SHP77 (cell line): ENCODE measurements around the gene PDIA3.
"Not testable (repeated sequence)": the region's sequence is repeated elsewhere in the genome, so short reads cannot be mapped to it uniquely, and the experiment has no call there.

Source experiments
- DNase-seq, 2 experiments: peaks; one replicate each; lab custom pipeline; 2025; lab: John Stamatoyannopoulos, UW

The PDIA3 gene

GRCh38 chr15:43776718-43777266, 30.6 kb downstream of the PDIA3 start, which contains the start of gene ELL3:
Gene ELL3, minus strand, starts transcription at chr15:43776966. Its CDS starts 65 bp downstream, at chr15:43776901.
- DNase-seq, result peak; percentile 54 to 83

GRCh38 chr15:43777267-43777914, 31.2 kb downstream of the PDIA3 start:
- peak; percentile 82 to 86 for DNase-seq

GRCh38 chr15:43779016-43779415, 32.8 kb downstream of the PDIA3 start:
- DNase-seq, result no peak

GRCh38 chr15:43789409-43789808, 43.2 kb downstream of the PDIA3 start:
- no peak for DNase-seq

GRCh38 chr15:43791993-43792760, 45.9 kb downstream of the PDIA3 start, which contains the start of gene SERF2:
Gene SERF2, plus strand, starts transcription at chr15:43792320. Its CDS starts 57 bp downstream, at chr15:43792377.
- DNase-seq, result peak; percentile 98

GRCh38 chr15:43792761-43793476, 46.7 kb downstream of the PDIA3 start:
- no peak for DNase-seq

GRCh38 chr15:43793647-43794046, 47.4 kb downstream of the PDIA3 start:
- DNase-seq, result no peak

GRCh38 chr15:43794269-43795037, 48.2 kb downstream of the PDIA3 start:
- DNase-seq, result no peak

- no peak for DNase-seq
Observed at GRCh38 chr15:43795197-43795596, 49.0 kb downstream of the PDIA3 start.

GRCh38 chr15:43795997-43796396, 49.8 kb downstream of the PDIA3 start:
- DNase-seq, result no peak

- DNase-seq, result no peak
Observed at GRCh38 chr15:43796566-43796965, 50.3 kb downstream of the PDIA3 start.

- peak; percentile 71 to 73 for DNase-seq
Observed at GRCh38 chr15:43799209-43799944, 53.1 kb downstream of the PDIA3 start.

GRCh38 chr15:43799945-43800285, 53.7 kb downstream of the PDIA3 start, which contains the start of gene SERINC4:
Gene SERINC4, minus strand, starts transcription at chr15:43800220. Its CDS starts 234 bp downstream, at chr15:43799986.
- DNase-seq, result no peak

- peak; percentile 79 to 85 for DNase-seq
Observed at GRCh38 chr15:43800286-43801141, 54.3 kb downstream of the PDIA3 start, which contains the start of gene HYPK. Gene HYPK, plus strand, starts transcription at chr15:43800599. Its CDS starts 24 bp downstream, at chr15:43800623.

GRCh38 chr15:43802676-43803075, 56.4 kb downstream of the PDIA3 start:
- DNase-seq, result not testable (repeated sequence)

- no peak for DNase-seq
Observed at GRCh38 chr15:43808435-43808950, 62.3 kb downstream of the PDIA3 start.

GRCh38 chr15:43808960-43809678, 62.9 kb downstream of the PDIA3 start:
- DNase-seq, result no peak

GRCh38 chr15:43815064-43815463, 68.8 kb downstream of the PDIA3 start:
- DNase-seq, result not testable (repeated sequence)

- no peak for DNase-seq
Observed at GRCh38 chr15:43821505-43821904, 75.3 kb downstream of the PDIA3 start.
